ENCODE measurements around the gene MYO5C.

MYO5C gene

GRCh38 chr15:52143873-52144272 lies 151.7 kb downstream of the MYO5C start:
- DNase-seq (ENCODE audit: low spot score) = no peak

Measured in ecto neural progenitor cell (in vitro differentiated cells).